ENCODE data around the gene UNC13D. TPM values are rescaled to one million over a fixed set of nuclear protein-coding genes. Genes with fewer than 3 reads are reported as not detected.

Gene UNC13D
- total RNA-seq, 1 experiment from 2014 or later: 3.5 TPM

- TF ChIP-seq, protein P1, sequence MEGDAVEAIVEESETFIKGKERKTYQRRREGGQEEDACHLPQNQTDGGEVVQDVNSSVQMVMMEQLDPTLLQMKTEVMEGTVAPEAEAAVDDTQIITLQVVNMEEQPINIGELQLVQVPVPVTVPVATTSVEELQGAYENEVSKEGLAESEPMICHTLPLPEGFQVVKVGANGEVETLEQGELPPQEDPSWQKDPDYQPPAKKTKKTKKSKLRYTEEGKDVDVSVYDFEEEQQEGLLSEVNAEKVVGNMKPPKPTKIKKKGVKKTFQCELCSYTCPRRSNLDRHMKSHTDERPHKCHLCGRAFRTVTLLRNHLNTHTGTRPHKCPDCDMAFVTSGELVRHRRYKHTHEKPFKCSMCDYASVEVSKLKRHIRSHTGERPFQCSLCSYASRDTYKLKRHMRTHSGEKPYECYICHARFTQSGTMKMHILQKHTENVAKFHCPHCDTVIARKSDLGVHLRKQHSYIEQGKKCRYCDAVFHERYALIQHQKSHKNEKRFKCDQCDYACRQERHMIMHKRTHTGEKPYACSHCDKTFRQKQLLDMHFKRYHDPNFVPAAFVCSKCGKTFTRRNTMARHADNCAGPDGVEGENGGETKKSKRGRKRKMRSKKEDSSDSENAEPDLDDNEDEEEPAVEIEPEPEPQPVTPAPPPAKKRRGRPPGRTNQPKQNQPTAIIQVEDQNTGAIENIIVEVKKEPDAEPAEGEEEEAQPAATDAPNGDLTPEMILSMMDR (IDR thresholded peaks at IDR 0.05; ENCODE audit: unreplicated experiment): no peak
- intact Hi-C loops (cut with micrococcal nuclease): no loop called here
- no peaks in the 10 kb centered on the region for H3K27me3 Mint-ChIP-seq (ENCODE audit: insufficient read depth, unreplicated experiment)
- POLR2A ChIA-PET: interaction anchor here (0.6 to 1.7 kb wide), 5 partner anchors 11 to 48 kb away, joined by 3 to 8 read pairs (median 5); a partner anchor contains a TSS
- CTCF ChIA-PET: interaction anchor here (0.6 to 1.1 kb wide), 3 partner anchors 13 to 193 kb away, joined by 3 to 5 read pairs (median 3); partner anchors contain the start of gene SMIM5
- no TSS peak for BruUV-seq (replicated peaks)
- no peak overlapping the region for H3K4me3 Mint-ChIP-seq (ENCODE audit: unreplicated experiment)
- no peak overlapping the region for H3K27ac Mint-ChIP-seq (ENCODE audit: low read depth, unreplicated experiment)
- H3K9me3 Mint-ChIP-seq (ENCODE audit: unreplicated experiment): no peaks in the 10 kb centered on the region
- H3K4me1 Mint-ChIP-seq (ENCODE audit: insufficient read depth, unreplicated experiment): no peaks in the 10 kb centered on the region
- H3K36me3 Mint-ChIP-seq (ENCODE audit: insufficient read depth, unreplicated experiment): no peaks in the 10 kb centered on the region
- DNase-seq (ENCODE audit: unreplicated experiment): no peak
Measured at GRCh38 chr17:75825748-75826370, 18.3 kb downstream of the UNC13D start.

- no peaks in the 10 kb centered on the region for H3K9me3 Mint-ChIP-seq (ENCODE audit: unreplicated experiment)
- POLR2A ChIA-PET: interaction anchor here (0.7 to 1.7 kb wide), 4 partner anchors 10 to 47 kb away, joined by 3 to 8 read pairs (median 6); a partner anchor contains a TSS
- H3K4me1 Mint-ChIP-seq (ENCODE audit: insufficient read depth, unreplicated experiment): no peaks in the 10 kb centered on the region
- BruUV-seq (replicated peaks): no TSS peak
- H3K36me3 Mint-ChIP-seq (ENCODE audit: insufficient read depth, unreplicated experiment): peaks cover 5% of the 10 kb centered on the region
- DNase-seq (ENCODE audit: unreplicated experiment): no peak
- H3K4me3 Mint-ChIP-seq (ENCODE audit: unreplicated experiment): no peak overlapping the region
- TF ChIP-seq, protein P1 (IDR thresholded peaks at IDR 0.05; ENCODE audit: unreplicated experiment): no peak
- CTCF ChIA-PET: interaction anchor here (0.6 to 1.1 kb wide), 5 partner anchors 12 to 192 kb away, joined by 3 to 5 read pairs (median 3); partner anchors contain the start of gene SMIM5
- intact Hi-C loops (cut with micrococcal nuclease): no loop called here
- H3K27ac Mint-ChIP-seq (ENCODE audit: low read depth, unreplicated experiment): no peak overlapping the region
- no peaks in the 10 kb centered on the region for H3K27me3 Mint-ChIP-seq (ENCODE audit: insufficient read depth, unreplicated experiment)
Measured at GRCh38 chr17:75825149-75825552, 19.1 kb downstream of the UNC13D start.

DNA sequence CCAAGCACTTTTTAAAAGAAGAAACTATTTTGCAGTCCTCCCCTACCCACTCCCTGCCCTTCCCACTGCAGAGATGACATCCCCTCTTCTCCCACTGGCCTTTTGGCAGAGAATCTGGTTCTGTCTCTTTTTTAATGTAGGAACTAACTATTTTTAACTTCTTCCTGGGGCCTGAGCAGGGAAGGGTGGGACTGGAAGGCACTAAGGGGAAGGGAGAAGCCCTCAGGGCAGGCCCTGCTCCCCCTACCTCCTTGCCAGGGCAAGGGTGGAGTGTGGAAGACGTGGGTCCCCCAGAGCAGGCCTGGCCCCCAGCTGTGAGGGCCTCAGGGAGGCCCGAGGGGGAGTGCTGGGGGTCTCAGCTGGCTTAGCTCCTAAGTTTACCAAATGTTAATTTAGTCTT lies 19.5 kb downstream of the UNC13D start:
- no peak for DNase-seq (ENCODE audit: unreplicated experiment)
- no TSS peak for BruUV-seq (replicated peaks)
- no peaks in the 10 kb centered on the region for H3K27me3 Mint-ChIP-seq (ENCODE audit: insufficient read depth, unreplicated experiment)
- ChIA-PET POLR2A (interaction anchor here (1.3 to 1.7 kb wide), 2 partner anchors 16 to 45 kb away, joined by 5 to 8 read pairs; a partner anchor contains a TSS), CTCF (interaction anchor here (0.7 kb wide), 2 partner anchors 26 to 61 kb away, joined by 3 to 4 read pairs; no protein-coding TSS in a partner anchor)
- TF ChIP-seq, protein P1 (IDR thresholded peaks at IDR 0.05; ENCODE audit: unreplicated experiment): no peak
- H3K36me3 Mint-ChIP-seq (ENCODE audit: insufficient read depth, unreplicated experiment): peaks cover 10% of the 10 kb centered on the region
- no peak overlapping the region for H3K27ac Mint-ChIP-seq (ENCODE audit: low read depth, unreplicated experiment)
- no peaks in the 10 kb centered on the region for H3K9me3 Mint-ChIP-seq (ENCODE audit: unreplicated experiment)
- H3K4me1 Mint-ChIP-seq (ENCODE audit: insufficient read depth, unreplicated experiment): no peaks in the 10 kb centered on the region
- intact Hi-C loops (cut with micrococcal nuclease): no loop called here
- H3K4me3 Mint-ChIP-seq (ENCODE audit: unreplicated experiment): no peak overlapping the region

DNA sequence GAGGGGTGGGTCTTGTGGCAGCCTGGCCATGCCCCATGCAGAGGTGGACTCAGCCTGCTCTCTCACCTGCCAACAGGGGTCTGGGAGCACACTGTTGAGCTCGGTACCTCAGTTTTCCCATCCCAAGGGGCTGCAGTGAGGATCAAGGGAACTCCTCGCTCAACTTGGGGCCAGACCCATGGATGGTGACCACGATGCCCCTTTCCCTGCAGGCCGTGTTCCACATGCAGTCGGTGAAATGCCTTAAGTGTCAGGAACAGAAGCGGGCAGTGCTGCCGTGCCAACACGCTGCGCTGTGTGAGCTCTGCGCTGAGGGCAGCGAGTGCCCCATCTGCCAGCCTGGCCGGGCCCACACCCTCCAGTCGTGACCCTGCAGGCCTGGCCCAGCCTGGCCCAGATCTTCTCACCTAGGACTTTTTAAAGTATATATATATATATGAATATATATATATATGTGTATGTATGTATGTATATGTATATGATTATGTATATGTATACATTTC lies 20.1 kb downstream of the UNC13D start:
- ChIA-PET POLR2A (interaction anchor here (1.3 kb wide), 1 partner anchor 15 kb away, joined by 5 read pairs; no protein-coding TSS in a partner anchor), CTCF (interaction anchor here (0.6 to 0.7 kb wide), 2 partner anchors 9 to 60 kb away, joined by 3 read pairs; no protein-coding TSS in a partner anchor)
- Mint-ChIP-seq H3K27ac (ENCODE audit: low read depth, unreplicated experiment) (no peak overlapping the region), H3K9me3 (ENCODE audit: unreplicated experiment) (no peaks in the 10 kb centered on the region), H3K4me1 (ENCODE audit: insufficient read depth, unreplicated experiment) (no peaks in the 10 kb centered on the region), H3K4me3 (ENCODE audit: unreplicated experiment) (no peak overlapping the region), H3K27me3 (ENCODE audit: insufficient read depth, unreplicated experiment) (no peaks in the 10 kb centered on the region), H3K36me3 (ENCODE audit: insufficient read depth, unreplicated experiment) (peaks cover 15% of the 10 kb centered on the region)
- TF ChIP-seq, protein P1 (IDR thresholded peaks at IDR 0.05; ENCODE audit: unreplicated experiment): no peak
- no peak for DNase-seq (ENCODE audit: unreplicated experiment)
- BruUV-seq (replicated peaks): no TSS peak
- intact Hi-C loops (cut with micrococcal nuclease): no loop called here
